Ovary (tissue), 3 donors: ENCODE measurements around the gene KCNJ6.
"Not testable (repeated sequence)": the region's sequence is repeated elsewhere in the genome, so short reads cannot be mapped to it uniquely, and the experiment has no call there.

Source experiments
- EP300 ChIP-seq: sonication (generic); formaldehyde crosslinking; IDR thresholded peaks from one replicate; pipeline ENCODE4 v1.6.1; 2017; ENCODE audit warnings: antibody characterized with exemption
- POLR2A ChIP-seq: fragments of 450-650 bp; IDR thresholded peaks from one replicate; pipeline ENCODE4 v1.6.1; 2017; ENCODE audit warnings: antibody characterized with exemption, mild to moderate bottlenecking, moderate library complexity
- TF ChIP-seq, protein P1 (sequence below), 3 donors: fragments of 450-650 bp in 2 of 3; fragments of 200-600 bp in 1 of 3; IDR thresholded peaks; one replicate each; pipeline versions ENCODE4 v1.5.1 to v1.8.0; 2016 to 2022; ENCODE audit warnings: antibody characterized with exemption in 3 of 3, mild to moderate bottlenecking in 1 of 3
- donor health status: DM: no; HTN: no; CAD: no.

DNA sequence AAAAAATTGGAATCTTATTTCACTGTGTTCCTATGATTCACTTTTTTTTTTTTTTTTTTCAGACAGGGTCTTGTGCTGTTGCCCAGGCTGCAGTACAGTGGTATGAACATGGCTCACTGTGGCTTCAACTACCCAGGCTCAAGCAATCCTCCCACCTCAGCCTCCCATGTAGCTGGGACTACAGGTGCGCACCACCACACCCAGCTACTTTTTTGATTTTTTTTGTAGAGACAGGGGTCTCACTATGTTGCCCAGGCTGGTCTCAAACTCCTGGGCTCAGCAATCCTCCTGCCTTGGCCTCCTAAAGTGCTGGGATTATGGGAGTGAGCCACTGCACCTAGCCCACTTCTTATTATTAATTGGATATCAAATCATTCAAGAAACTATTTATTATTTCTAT is 339.3 kb downstream of the KCNJ6 start:
- TF ChIP-seq, protein P1, sequence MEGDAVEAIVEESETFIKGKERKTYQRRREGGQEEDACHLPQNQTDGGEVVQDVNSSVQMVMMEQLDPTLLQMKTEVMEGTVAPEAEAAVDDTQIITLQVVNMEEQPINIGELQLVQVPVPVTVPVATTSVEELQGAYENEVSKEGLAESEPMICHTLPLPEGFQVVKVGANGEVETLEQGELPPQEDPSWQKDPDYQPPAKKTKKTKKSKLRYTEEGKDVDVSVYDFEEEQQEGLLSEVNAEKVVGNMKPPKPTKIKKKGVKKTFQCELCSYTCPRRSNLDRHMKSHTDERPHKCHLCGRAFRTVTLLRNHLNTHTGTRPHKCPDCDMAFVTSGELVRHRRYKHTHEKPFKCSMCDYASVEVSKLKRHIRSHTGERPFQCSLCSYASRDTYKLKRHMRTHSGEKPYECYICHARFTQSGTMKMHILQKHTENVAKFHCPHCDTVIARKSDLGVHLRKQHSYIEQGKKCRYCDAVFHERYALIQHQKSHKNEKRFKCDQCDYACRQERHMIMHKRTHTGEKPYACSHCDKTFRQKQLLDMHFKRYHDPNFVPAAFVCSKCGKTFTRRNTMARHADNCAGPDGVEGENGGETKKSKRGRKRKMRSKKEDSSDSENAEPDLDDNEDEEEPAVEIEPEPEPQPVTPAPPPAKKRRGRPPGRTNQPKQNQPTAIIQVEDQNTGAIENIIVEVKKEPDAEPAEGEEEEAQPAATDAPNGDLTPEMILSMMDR (IDR thresholded peaks at IDR 0.05), result not testable (repeated sequence)
- not testable (repeated sequence) for TF ChIP-seq POLR2A, EP300
